Mucosa of descending colon (tissue), 3 donors: ENCODE results near the gene TMEM119. TPM values are rescaled to one million over a fixed set of nuclear protein-coding genes. Genes with fewer than 3 reads are reported as not detected.

Experiments used
- ATAC-seq: fragments of 200-7000 bp; cut with Tn5 transposase; one replicate; pipeline ENCODE4 v1.9.1; 2020; ENCODE audit warnings: mild to moderate bottlenecking, moderate library complexity
- DNase-seq, 3 donors: peaks; one replicate each; pipeline ENCODE4 v3.0.0-alpha.2; 2020
- H3K36me3 ChIP-seq: fragments of 200-600 bp; one replicate; pipeline ENCODE4 v1.8.0; 2021; ENCODE audit warnings: low read depth, mild to moderate bottlenecking
- H3K4me1 ChIP-seq: fragments of 200-600 bp; one replicate; pipeline ENCODE4 v1.8.0; 2021; ENCODE audit warnings: low read depth, mild to moderate bottlenecking
- H3K4me3 ChIP-seq: fragments of 200-600 bp; one replicate; pipeline ENCODE4 v1.8.0; 2021; ENCODE audit warnings: mild to moderate bottlenecking
- H3K9me3 ChIP-seq: fragments of 200-600 bp; one replicate; pipeline ENCODE4 v1.8.0; 2021; ENCODE audit warnings: mild to moderate bottlenecking
- CTCF ChIP-seq: fragments of 200-600 bp; IDR thresholded peaks from one replicate; pipeline ENCODE4 v1.8.0; 2022; ENCODE audit warnings: antibody characterized with exemption, mild to moderate bottlenecking
- intact Hi-C, 2 donors: fragments of 100-400 bp; cut with DNase I in 1 of 2; cut with micrococcal nuclease in 1 of 2; formaldehyde crosslinking; loops; one replicate each; pipeline versions ENCODE4 v1.11.0 to v1.11.1; 2022; cut with DNase I, micrococcal nuclease
- total RNA-seq, 3 donors: library from RNA; stranded (reverse); fragmentation: NEBNext Ultra II Directional in 2 of 3; extraction: Animal tissue kit (Norgen Biotek cat#: 25700) in 2 of 3; gene quantifications; one replicate each; pipeline versions ENCODE4 v1.2.1 to v1.2.4, GENCODE V29; 2021 to 2023
- donor health status: DM: no; HTN: no; CAD: no; lungs with moderate emphysema.
- donor health status: DM: no; HTN: no; CAD: no.
- donor health status: DM: no; HTN: yes; CAD: no.

TMEM119 gene
- total RNA-seq, 3 donors from 2014 or later = 4.1 to 7.0 (median 5.1) TPM

GRCh38 chr12:108587826-108588225, 10.1 kb downstream of the TMEM119 start:
- no peak for TF ChIP-seq CTCF
- ATAC-seq (no peak), DNase-seq (no peak)
- no peaks in the 10 kb centered on the region for H3K9me3 ChIP-seq
- no peak overlapping the region for H3K4me3 ChIP-seq
- no peaks in the 10 kb centered on the region for H3K4me1 ChIP-seq
- intact Hi-C loops = no loop called here
- H3K36me3 ChIP-seq = no peaks in the 10 kb centered on the region

GRCh38 chr12:108586306-108586705, 11.6 kb downstream of the TMEM119 start:
- TF ChIP-seq CTCF = no peak
- intact Hi-C loops = no loop called here
- no peaks in the 10 kb centered on the region for H3K9me3 ChIP-seq
- no peaks in the 10 kb centered on the region for H3K4me1 ChIP-seq
- ATAC-seq (no peak), DNase-seq (no peak)
- H3K4me3 ChIP-seq = no peak overlapping the region
- H3K36me3 ChIP-seq = no peaks in the 10 kb centered on the region

- no peaks in the 10 kb centered on the region for H3K4me1 ChIP-seq
- ATAC-seq = no peak
- H3K4me3 ChIP-seq = no peak overlapping the region
- no peak for DNase-seq
- H3K9me3 ChIP-seq = no peaks in the 10 kb centered on the region
- no peak for TF ChIP-seq CTCF
- no peaks in the 10 kb centered on the region for H3K36me3 ChIP-seq
- intact Hi-C loops = no loop called here
Observed at GRCh38 chr12:108585864-108586263, 12.0 kb downstream of the TMEM119 start.

GRCh38 chr12:108584456-108585065, 13.3 kb downstream of the TMEM119 start:
- no peak for ATAC-seq
- no peak for TF ChIP-seq CTCF
- intact Hi-C loops = no loop called here

GRCh38 chr12:108583991-108584390, 13.9 kb downstream of the TMEM119 start:
- no peak for TF ChIP-seq CTCF
- intact Hi-C loops = no loop called here
- DNase-seq (no peak), ATAC-seq (no peak)
- Histone ChIP-seq H3K36me3 (no peaks in the 10 kb centered on the region), H3K4me1 (no peaks in the 10 kb centered on the region), H3K4me3 (no peak overlapping the region), H3K9me3 (no peaks in the 10 kb centered on the region)

More at GRCh38 chr12:108584456-108585065, 13.3 kb downstream of the TMEM119 start:
- no peaks in the 10 kb centered on the region for H3K9me3 ChIP-seq
- no peaks in the 10 kb centered on the region for H3K4me1 ChIP-seq
- H3K36me3 ChIP-seq = no peaks in the 10 kb centered on the region
- DNase-seq = no peak
- no peak overlapping the region for H3K4me3 ChIP-seq
